ENCODE measurements around the gene KRT14.

DNA sequence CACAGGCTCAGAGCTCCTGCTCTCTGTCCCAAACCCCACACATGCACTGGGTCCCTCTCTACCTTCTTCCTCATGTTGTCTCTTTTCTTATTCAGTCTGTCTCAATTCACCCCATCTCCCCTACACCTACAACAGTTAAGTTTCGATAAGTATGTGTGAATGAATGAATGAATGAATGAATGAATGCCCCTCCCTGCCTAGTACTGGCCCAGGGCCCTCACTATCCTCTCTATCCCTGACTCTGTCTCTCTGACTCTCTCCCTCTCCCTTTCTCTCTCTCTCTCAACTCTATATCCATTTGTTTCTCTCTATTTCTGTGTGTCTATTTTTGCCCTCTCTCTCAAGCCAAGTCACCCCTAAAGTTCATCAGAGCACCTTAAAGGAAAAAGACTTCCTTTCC lies 8.2 kb downstream of the KRT14 start:
- TF ChIP-seq, protein P1, sequence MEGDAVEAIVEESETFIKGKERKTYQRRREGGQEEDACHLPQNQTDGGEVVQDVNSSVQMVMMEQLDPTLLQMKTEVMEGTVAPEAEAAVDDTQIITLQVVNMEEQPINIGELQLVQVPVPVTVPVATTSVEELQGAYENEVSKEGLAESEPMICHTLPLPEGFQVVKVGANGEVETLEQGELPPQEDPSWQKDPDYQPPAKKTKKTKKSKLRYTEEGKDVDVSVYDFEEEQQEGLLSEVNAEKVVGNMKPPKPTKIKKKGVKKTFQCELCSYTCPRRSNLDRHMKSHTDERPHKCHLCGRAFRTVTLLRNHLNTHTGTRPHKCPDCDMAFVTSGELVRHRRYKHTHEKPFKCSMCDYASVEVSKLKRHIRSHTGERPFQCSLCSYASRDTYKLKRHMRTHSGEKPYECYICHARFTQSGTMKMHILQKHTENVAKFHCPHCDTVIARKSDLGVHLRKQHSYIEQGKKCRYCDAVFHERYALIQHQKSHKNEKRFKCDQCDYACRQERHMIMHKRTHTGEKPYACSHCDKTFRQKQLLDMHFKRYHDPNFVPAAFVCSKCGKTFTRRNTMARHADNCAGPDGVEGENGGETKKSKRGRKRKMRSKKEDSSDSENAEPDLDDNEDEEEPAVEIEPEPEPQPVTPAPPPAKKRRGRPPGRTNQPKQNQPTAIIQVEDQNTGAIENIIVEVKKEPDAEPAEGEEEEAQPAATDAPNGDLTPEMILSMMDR (IDR thresholded peaks at IDR 0.05) = no peak
- no peak for TF ChIP-seq POLR2A (IDR thresholded peaks at IDR 0.05)

Measured in body of pancreas (tissue), 4 donors.